Measurements from ENCODE around the gene EPS8L3. TPM values are rescaled to one million over a fixed set of nuclear protein-coding genes. Genes with fewer than 3 reads are reported as not detected.
A peak's percentile ranks its signal among the peaks of the same experiment; 100 is the strongest.
"Not testable (repeated sequence)": the region's sequence is repeated elsewhere in the genome, so short reads cannot be mapped to it uniquely, and the experiment has no call there.

Gene EPS8L3
- total RNA-seq, 4 donors from 2014 or later: 0.19 TPM; not detected in 3

DNA sequence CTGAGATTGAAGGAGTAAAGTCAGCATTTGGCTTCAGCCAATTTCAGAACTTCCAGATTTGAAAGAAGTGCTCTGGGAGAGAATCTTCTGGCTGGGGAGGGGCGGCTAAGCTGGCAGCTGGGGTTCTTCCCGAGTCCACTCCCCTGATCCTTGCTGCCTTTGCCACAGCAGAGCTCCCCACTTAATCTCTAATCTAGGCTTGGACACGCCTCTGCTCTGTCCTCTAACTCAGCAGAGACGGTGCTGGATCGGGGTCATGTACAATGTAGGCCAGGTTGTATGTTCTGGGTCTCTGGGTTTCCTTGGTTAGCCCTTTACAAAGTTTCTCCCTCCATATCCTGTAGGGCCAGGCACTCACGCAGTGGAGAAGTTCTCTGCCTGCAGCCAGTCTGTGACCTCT is 12.8 kb downstream of the EPS8L3 start:
- DNase-seq: no peak

DNA sequence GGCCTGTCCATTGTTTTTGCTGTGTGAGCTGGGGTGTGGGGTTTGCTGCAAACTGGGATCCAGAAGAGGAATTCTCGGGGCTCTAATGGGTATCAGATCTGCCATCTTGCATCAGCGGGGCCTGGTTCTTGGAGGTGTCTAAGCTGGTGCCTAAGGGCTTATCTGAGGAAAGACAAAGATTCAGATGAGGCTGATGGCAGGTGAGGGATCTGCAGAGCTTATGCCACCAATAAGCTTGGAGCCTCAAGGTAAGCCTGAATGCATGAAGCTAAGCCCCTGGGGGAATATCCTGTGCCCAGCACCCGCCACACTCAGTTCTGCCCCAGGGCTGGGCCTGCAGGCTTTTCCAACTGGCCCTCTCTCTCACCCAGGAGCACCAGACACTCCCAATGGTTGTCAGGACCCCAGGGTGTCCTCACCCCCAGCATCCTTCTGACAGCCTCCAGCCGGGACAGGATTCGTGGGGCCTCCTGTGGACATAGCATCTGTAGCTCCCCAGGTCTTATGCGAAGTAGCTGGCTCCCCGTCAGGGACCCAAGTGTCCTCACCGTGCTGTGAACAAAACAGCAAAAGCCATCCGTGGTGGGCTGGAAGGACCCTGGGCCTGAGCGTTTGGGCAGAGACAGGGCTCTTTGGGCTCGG is 13.4 kb downstream of the EPS8L3 start:
- intact Hi-C loops (cut with DNase I): no loop called here
- no peaks in the 10 kb centered on the region for H3K36me3 ChIP-seq
- DNase-seq: no peak

More for the DNA sequence above, 12.8 kb downstream of the EPS8L3 start:
- no peaks in the 10 kb centered on the region for H3K36me3 ChIP-seq
- WGBS, 2 donors: 91 to 100% methylated on average over 2 to 6 of the region's 6 CpGs
- H3K9me3 ChIP-seq: no peaks in the 10 kb centered on the region
- intact Hi-C loops (cut with DNase I): no loop called here
- no peak overlapping the region for H3K27ac ChIP-seq
- TF ChIP-seq, protein P1, sequence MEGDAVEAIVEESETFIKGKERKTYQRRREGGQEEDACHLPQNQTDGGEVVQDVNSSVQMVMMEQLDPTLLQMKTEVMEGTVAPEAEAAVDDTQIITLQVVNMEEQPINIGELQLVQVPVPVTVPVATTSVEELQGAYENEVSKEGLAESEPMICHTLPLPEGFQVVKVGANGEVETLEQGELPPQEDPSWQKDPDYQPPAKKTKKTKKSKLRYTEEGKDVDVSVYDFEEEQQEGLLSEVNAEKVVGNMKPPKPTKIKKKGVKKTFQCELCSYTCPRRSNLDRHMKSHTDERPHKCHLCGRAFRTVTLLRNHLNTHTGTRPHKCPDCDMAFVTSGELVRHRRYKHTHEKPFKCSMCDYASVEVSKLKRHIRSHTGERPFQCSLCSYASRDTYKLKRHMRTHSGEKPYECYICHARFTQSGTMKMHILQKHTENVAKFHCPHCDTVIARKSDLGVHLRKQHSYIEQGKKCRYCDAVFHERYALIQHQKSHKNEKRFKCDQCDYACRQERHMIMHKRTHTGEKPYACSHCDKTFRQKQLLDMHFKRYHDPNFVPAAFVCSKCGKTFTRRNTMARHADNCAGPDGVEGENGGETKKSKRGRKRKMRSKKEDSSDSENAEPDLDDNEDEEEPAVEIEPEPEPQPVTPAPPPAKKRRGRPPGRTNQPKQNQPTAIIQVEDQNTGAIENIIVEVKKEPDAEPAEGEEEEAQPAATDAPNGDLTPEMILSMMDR (IDR thresholded peaks at IDR 0.05): no peak
- TF ChIP-seq POLR2A (IDR thresholded peaks at IDR 0.05): no peak
- H3K27me3 ChIP-seq: peaks cover 0 to 20% (median 0%) of the 10 kb centered on the region in 4 donors
- no peaks in the 10 kb centered on the region for H3K4me1 ChIP-seq
- H3K4me3 ChIP-seq: no peak overlapping the region

DNA sequence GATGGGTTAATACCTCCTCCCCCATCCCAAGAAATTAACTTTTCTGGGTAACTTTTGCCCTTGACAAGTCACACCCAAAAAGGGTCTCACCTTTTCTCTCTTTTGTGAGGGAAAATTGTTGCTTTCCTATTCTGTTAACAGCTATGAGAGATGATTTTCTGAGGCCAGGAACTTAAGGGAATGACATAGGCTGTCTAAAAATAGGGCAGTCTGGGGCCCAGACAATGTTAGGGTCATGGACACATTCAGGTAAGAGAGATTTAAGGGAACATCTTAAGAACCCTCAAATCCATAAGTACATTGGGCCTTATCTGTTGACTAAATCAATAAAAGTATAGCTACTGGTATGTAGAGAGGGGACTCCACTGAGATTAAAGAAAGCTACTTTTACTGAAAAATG is 14.5 kb downstream of the EPS8L3 start:
- DNase-seq: no peak
- Histone ChIP-seq H3K9me3 (no peaks in the 10 kb centered on the region), H3K4me1 (no peaks in the 10 kb centered on the region), H3K36me3 (no peaks in the 10 kb centered on the region), H3K27me3 (peaks cover 0 to 20% (median 0%) of the 10 kb centered on the region in 4 donors), H3K4me3 (no peak overlapping the region), H3K27ac (no peak overlapping the region)
- intact Hi-C loops (cut with DNase I): no loop called here
- no peak for TF ChIP-seq POLR2A (IDR thresholded peaks at IDR 0.05)
- TF ChIP-seq, protein P1 (IDR thresholded peaks at IDR 0.05): no peak

More for the DNA sequence above, 13.4 kb downstream of the EPS8L3 start:
- 87 to 92% methylated on average over 8 to 10 of the region's 11 CpGs for WGBS, 2 donors
- Histone ChIP-seq H3K4me1 (no peaks in the 10 kb centered on the region), H3K27me3 (peaks cover 0 to 20% (median 0%) of the 10 kb centered on the region in 4 donors), H3K27ac (no peak overlapping the region), H3K9me3 (no peaks in the 10 kb centered on the region), H3K4me3 (no peak overlapping the region)
- TF ChIP-seq, protein P1 (IDR thresholded peaks at IDR 0.05): no peak
- no peak for TF ChIP-seq POLR2A (IDR thresholded peaks at IDR 0.05)

DNA sequence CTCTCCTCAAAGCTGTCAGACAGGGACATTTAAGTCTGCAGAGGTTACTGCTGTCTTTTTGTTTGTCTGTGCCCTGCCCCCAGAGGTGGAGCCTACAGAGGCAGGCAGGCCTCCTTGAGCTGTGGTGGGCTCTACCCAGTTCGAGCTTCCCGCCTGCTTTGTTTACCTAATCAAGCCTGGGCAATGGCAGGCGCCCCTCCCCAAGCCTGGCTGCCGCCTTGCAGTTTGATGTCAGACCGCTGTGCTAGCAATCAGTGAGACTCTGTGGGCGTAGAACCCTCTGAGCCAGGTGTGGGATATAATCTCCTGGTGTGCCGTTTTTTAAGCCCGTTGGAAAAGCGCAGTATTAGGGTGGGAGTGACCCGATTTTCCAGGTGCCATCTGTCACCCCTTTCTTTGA is 15.4 kb downstream of the EPS8L3 start:
- intact Hi-C loops (cut with DNase I); H3K9me3 ChIP-seq; H3K27ac ChIP-seq; H3K4me3 ChIP-seq; H3K36me3 ChIP-seq; DNase-seq; H3K4me1 ChIP-seq: not testable (repeated sequence)
- H3K27me3 ChIP-seq: peaks cover 0 to 20% (median 0%) of the 10 kb centered on the region in 4 donors
- WGBS, 2 donors: 81% methylated on average over 7 of the region's 10 CpGs; no CpG with 5 or more reads in 1 of the 2 donors

DNA sequence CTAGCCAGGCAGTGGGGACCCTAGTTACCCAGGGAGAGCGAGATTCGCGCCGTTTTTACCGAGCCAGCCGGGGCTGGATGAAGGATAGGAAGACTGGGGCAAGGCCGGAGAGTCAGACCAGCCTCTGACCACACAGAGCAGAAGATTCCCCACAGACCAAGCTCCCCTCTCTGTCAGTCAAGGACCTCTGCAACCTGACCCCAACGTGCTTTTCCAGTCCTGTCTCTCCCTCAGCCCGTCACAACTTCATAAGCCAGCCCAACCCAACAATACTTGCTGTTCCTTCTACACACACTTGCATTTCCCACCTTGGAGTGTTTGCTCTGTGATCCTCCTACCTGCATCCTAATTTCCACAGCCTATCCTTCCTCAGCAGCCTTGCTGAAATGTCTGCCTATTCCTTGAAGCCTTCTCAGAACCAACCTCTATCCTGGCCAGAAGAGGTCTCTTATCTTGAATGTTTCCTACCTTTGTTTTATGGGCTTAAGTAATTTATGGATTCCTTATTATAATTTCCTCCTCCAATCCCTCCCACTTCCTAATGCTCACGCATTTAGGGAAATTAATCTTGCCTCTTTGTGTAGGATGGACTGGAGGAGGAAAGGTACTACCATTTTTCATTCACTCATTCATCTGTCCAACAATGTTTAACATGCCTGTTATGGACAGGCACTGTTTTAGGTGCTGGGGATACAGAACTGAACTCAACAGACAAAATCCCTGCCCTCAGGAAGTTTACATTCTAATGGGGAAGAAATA is 22.9 kb downstream of the EPS8L3 start, which contains the start of gene GSTM3:
Gene GSTM3, minus strand, starts transcription at position 424 of the 759 bp plus-strand sequence. CDS start 751 bp downstream, outside the sequence.
- no peaks in the 10 kb centered on the region for H3K9me3 ChIP-seq
- DNase-seq: no peak
- TF ChIP-seq POLR2A (IDR thresholded peaks at IDR 0.05): no peak
- TF ChIP-seq, protein P1 (IDR thresholded peaks at IDR 0.05): no peak
- H3K4me1 ChIP-seq: peaks cover 3 to 24% (median 5%) of the 10 kb centered on the region in 3 donors
- peaks cover 0 to 20% (median 0%) of the 10 kb centered on the region in 3 donors for H3K36me3 ChIP-seq
- peaks cover 0 to 4% (median 0%) of the 10 kb centered on the region in 4 donors for H3K27me3 ChIP-seq
- peak within 1 kb of the TSS; percentile 76 to 89 (median 86) for H3K27ac ChIP-seq
- WGBS, 2 donors: 1 to 14% methylated on average over 9 of the region's 10 CpGs
- intact Hi-C loops (cut with DNase I): no loop called here
- peak within 1 kb of the TSS; percentile 74 to 83 (median 80) for H3K4me3 ChIP-seq

All from esophagus squamous epithelium (tissue), 5 donors.